CD4-positive, alpha-beta T cell treated with Interleukin-1 beta for 1 hour (primary cell): Measurements from ENCODE around the gene CPLANE2.

Source experiments
- DNase-seq, 2 donors: peaks; one replicate each; pipeline ENCODE4 v3.0.0-alpha.2; 2020 to 2022

Gene CPLANE2

DNA sequence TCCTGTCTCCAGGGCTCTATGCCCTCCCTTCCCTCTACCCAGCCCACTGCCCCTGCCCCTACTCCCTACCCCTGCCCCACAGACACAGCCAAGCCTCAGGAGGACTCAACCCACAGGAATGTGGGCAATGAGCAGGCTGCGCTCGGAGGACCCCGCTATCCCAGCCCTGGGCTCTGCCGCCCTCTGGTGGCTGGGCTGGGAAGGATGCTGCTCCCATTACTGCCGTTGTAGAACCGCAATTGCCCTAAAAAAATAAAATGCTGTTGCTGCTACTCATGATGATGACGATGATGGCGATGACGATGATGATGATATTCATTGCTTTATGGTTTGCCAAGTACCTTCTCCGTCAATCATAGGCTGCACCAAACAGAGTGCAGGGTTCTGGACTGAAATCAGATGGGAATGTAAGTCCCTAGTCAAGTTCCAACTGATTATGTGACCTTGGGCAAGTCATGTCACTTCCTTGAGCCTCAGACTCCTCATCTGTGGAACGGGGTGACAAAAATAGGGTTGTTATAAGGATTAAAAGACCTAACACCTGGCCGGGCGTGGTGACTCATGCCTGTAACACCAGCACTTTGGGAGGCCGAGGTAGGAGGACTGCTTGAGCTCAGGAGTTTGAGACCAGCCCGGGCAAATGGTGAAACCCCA lies 49.1 kb downstream of the CPLANE2 start:
- DNase-seq = peak; percentile 76 to 80

DNA sequence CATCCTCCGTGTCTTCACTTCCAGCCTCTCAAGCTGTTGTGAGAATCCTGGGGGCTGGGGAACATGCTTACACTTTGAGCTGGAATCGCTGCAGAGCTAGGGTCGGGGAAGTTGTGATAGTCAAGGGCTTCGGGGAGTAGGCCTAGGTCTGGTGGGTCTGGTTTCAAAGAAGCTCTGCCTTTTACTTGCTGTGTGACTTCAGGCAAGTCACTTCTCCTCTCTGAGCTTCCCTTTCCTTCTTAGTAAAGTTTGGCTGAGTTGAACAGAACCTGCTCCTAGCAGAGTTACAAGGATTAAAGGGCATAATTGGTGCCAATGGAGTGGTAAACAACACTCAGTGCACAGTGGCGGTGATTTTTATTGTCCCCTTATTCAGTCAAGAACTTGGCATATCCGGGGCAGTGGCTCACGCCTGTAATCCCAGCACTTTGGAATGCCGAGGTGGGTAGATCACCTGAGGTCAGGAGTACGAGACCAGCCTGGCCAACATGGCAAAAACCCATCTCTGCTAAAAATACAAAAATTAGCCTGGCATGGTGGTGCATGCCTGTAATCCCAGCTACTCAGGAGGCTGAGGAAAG lies 50.2 kb downstream of the CPLANE2 start:
- no peak for DNase-seq

- no peak for DNase-seq
Measured at GRCh38 chr1:16184557-16185303, 52.3 kb downstream of the CPLANE2 start.

DNA sequence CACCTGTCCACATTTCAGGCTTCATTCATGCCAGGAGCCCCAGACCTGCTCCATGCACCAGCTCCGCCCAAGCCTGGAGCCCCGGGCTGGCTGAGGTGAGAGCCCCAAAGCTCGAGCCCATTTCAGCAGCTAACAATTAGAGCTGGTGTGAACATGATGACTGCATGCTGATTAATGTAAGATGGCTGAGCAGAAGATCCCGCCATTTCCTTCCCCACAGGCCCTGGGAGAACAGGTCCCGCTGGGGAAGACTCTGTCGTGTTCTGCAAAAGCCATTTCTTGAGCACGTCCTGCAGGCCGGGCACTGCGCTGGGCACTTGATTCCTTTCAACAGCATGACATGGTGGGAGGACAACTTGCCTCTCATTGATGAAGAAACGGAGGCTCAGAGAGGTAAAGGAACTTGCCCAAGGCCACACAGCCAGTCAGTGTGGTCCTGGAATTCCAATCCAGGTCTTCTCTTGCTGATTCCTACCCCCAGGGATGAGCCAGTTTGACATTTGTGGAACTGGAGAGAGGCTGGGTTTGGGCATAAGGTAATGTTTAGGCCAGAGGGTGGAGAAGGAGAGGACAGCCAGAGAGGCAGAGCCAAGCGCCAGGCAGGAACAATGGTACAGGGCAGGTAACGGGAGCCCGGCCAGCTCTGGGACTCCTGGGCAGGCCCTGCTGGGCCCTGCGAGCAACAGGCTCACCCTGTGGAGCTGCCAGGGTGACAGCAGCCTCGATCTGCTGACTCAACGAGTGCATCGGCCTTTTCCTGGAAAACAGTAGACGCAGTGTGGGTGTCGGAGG lies 53.0 kb downstream of the CPLANE2 start:
- no peak for DNase-seq

GRCh38 chr1:16183179-16183578 lies 53.8 kb downstream of the CPLANE2 start:
- no peak for DNase-seq

DNA sequence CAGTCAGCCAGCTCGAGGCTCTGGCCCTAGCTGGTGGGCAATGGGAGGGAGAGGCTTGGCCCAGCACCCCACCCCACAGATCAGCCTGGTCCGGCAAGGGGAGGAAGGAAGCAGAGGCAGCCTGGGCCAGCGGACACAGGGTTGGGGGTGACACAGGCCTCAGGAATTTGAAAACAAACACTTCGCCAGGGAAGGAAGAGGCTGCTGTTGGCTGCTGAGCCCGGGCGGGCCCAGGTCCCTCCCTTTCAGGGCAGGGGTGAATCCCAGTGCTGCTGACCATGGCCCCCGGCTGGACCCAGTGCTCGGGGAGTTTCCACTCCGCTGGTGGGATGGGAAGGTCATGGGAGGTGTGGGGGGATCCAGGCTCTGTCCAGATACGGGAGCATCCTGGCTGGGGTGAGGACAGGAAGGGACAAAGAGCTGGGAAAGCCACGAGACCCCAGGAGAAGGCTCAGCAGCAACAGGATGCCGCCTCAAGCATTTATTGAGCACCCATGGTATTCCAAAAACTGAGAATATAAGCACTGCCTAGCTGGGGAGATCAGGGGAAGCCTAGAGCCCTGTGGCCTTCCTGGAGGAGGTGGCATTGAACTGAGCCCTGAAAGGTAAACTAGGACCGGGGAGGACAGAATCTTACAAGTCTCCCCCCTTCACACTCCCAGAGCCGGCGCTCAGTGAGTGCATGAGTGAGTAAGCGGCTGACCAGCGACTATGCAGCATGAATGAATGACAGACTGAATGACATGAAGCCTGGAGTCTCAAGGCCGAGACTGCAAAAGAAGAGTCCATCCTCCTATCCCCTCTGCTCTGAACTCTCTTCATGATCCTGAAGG lies 54.9 kb downstream of the CPLANE2 start:
- DNase-seq = no peak
